K562 (cell line): ENCODE measurements around the gene APP. TPM values are rescaled to one million over a fixed set of nuclear protein-coding genes. Genes with fewer than 3 reads are reported as not detected.

Source experiments
- ATAC-seq: fragments of 200-7000 bp; cut with Tn5 transposase; 3 replicates; pipeline ENCODE4 v1.9.1; 2020; ENCODE audit warnings: moderate library complexity
- BruUV-seq: library from RNA; stranded (reverse); fragments of 400-500 nt; replicated peaks from 2 replicates; lab custom pipeline; 2021; lab: Mats Ljungman, UMichigan
- CTCF ChIA-PET: fragments of 300-600 bp; formaldehyde crosslinking; extraction: SDS; loops from one replicate; lab custom pipeline; 2021; ENCODE audit warnings: low intra/inter-chr PET ratio; lab: Yijun Ruan, JAX
- POLR2A ChIA-PET: fragments of 300-600, 350-650 bp; sonication (Branson Sonifier 250); formaldehyde crosslinking; extraction: SDS; loops from one replicate; lab custom pipeline; 2021; ENCODE audit warnings: antibody characterized with exemption, inconsistent platforms; lab: Yijun Ruan, JAX
- DNase-seq, 4 experiments: peaks; one replicate each; pipeline versions ENCODE4 v3.0.0 to v3.0.0-alpha.2; 2011 to 2018; ENCODE audit warnings: low spot score in 3 of 4, mixed read lengths in 3 of 4; ENCODE audit errors: extremely low read depth in 1 of 4
- FAIRE-seq: peaks from 2 replicates; lab custom pipeline; 2011; peaks lifted over from hg19 to GRCh38; lab: Jason Lieb, UNC
- H2AFZ ChIP-seq: 2 replicates; pipeline ENCODE4 v1.6.0; 2011; ENCODE audit warnings: low read depth, low read length, control low read depth, inconsistent platforms
- H3K27ac ChIP-seq: fragments of 200-600 bp; 3 replicates; pipeline ENCODE4 v1.8.0; 2011; ENCODE audit warnings: low read depth, mild to moderate bottlenecking, control low read depth, inconsistent platforms, low read length, moderate library complexity, mixed read lengths; ENCODE audit errors: extremely low read depth
- H3K27me3 ChIP-seq, 2 experiments: fragments of 300-600 bp in 1 of 2; 2 replicates in 1 of 2; 3 replicates in 1 of 2; pipeline versions ENCODE4 v1.6.0 to v1.8.0; 2011; ENCODE audit warnings: inconsistent platforms in 2 of 2, low read length in 2 of 2, mild to moderate bottlenecking in 1 of 2, mixed read lengths in 1 of 2, moderate library complexity in 1 of 2; ENCODE audit not compliant: control insufficient read depth in 2 of 2, insufficient read depth in 2 of 2
- H3K36me3 ChIP-seq: fragments of 300-600 bp; 3 replicates; pipeline ENCODE4 v1.8.0; 2011; ENCODE audit warnings: mild to moderate bottlenecking, low read length, inconsistent platforms; ENCODE audit not compliant: control insufficient read depth, insufficient read depth
- H3K4me1 ChIP-seq, 2 experiments: fragments of 200-600 bp in 1 of 2; replicated peaks in 1 of 2; 2 replicates in 1 of 2; 3 replicates in 1 of 2; pipeline versions ENCODE4 v1.5.1 to v1.8.0; 2011; ENCODE audit warnings: inconsistent platforms in 2 of 2, low read length in 2 of 2, mild to moderate bottlenecking in 1 of 2, mixed read lengths in 1 of 2, moderate library complexity in 1 of 2; ENCODE audit not compliant: control insufficient read depth in 2 of 2, insufficient read depth in 2 of 2
- H3K4me2 ChIP-seq: 2 replicates; pipeline ENCODE4 v1.6.1; 2011; ENCODE audit warnings: low read length, control low read depth, inconsistent platforms, mixed read lengths; ENCODE audit not compliant: insufficient read depth
- H3K4me3 ChIP-seq: fragments of 200-600 bp; sonication (generic), shearing (Covaris generic); 2 replicates; pipeline ENCODE4 v1.5.1; 2016; ENCODE audit warnings: control low read depth, inconsistent platforms
- H3K79me2 ChIP-seq: fragments of 200-600 bp; 3 replicates; pipeline ENCODE4 v1.8.0; 2011; ENCODE audit warnings: low read length, inconsistent platforms; ENCODE audit not compliant: control insufficient read depth, insufficient read depth
- H3K9ac ChIP-seq, 2 experiments: 2 replicates each; pipeline versions ENCODE4 v1.6.0 to v1.6.1; 2011; ENCODE audit warnings: low read depth in 2 of 2, low read length in 2 of 2, control low read depth in 1 of 2, inconsistent platforms in 1 of 2, mild to moderate bottlenecking in 1 of 2, mixed read lengths in 1 of 2; ENCODE audit not compliant: insufficient read depth in 1 of 2
- H3K9me1 ChIP-seq: one replicate; pipeline ENCODE4 v1.6.0; 2011; ENCODE audit warnings: inconsistent platforms, mild to moderate bottlenecking, low read length, moderate library complexity; ENCODE audit not compliant: control insufficient read depth, insufficient read depth
- H3K9me3 ChIP-seq: replicated peaks from 2 replicates; pipeline ENCODE4 v1.5.1; 2011; ENCODE audit warnings: low read depth, low read length, inconsistent platforms; ENCODE audit not compliant: control insufficient read depth, insufficient read depth
- H4K20me1 ChIP-seq: replicated peaks from 2 replicates; pipeline ENCODE4 v1.6.1; 2011; ENCODE audit warnings: low read length, inconsistent platforms, mixed read lengths; ENCODE audit not compliant: control insufficient read depth, insufficient read depth
- BRF1 ChIP-seq: IDR thresholded peaks from 3 replicates; pipeline ENCODE4 v1.6.1; 2011; ENCODE audit warnings: borderline replicate concordance, mild to moderate bottlenecking; ENCODE audit not compliant: insufficient read length; ENCODE audit errors: extremely low read depth
- CBX2 ChIP-seq: fragments of 200-600 bp; sonication (generic); IDR thresholded peaks from one replicate; pipeline ENCODE4 v1.6.1; 2012; ENCODE audit warnings: mild to moderate bottlenecking, low read length, inconsistent platforms; ENCODE audit not compliant: insufficient read depth, poor library complexity, severe bottlenecking
- CCNT2 ChIP-seq: IDR thresholded peaks from 2 replicates; pipeline ENCODE4 v1.6.1; 2011; ENCODE audit warnings: borderline replicate concordance, low read depth, mild to moderate bottlenecking, moderate library complexity, mixed read lengths, low read length; ENCODE audit not compliant: insufficient read length; ENCODE audit errors: extremely low read depth
- CHD1 ChIP-seq: fragments of 200-600 bp; sonication (generic); IDR thresholded peaks from one replicate; pipeline ENCODE4 v1.6.1; 2012; ENCODE audit warnings: mild to moderate bottlenecking, moderate library complexity, low read length, inconsistent platforms
- EP400 ChIP-seq: fragments of 450-650 bp; IDR thresholded peaks from 2 replicates; pipeline ENCODE4 v1.6.1; 2017; ENCODE audit warnings: antibody characterized with exemption, mild to moderate bottlenecking, moderate library complexity
- FOS ChIP-seq: IDR thresholded peaks from 3 replicates; pipeline ENCODE4 v1.6.1; 2011; ENCODE audit not compliant: insufficient read length; ENCODE audit errors: extremely low read depth
- GTF2B ChIP-seq: IDR thresholded peaks from 2 replicates; pipeline ENCODE4 v1.6.1; 2011; ENCODE audit not compliant: insufficient read length; ENCODE audit errors: extremely low read depth
- NBN ChIP-seq: fragments of 450-650 bp; IDR thresholded peaks from 2 replicates; pipeline ENCODE4 v1.6.1; 2016; ENCODE audit warnings: low read depth, mild to moderate bottlenecking
- NONO ChIP-seq, 2 experiments: fragments of 200-400 bp in 1 of 2; fragments of 450-650 bp in 1 of 2; formaldehyde crosslinking in 1 of 2; IDR thresholded peaks; 2 replicates each; pipeline ENCODE4 v1.6.1; 2017; ENCODE audit warnings: low read depth in 2 of 2, mild to moderate bottlenecking in 2 of 2, moderate library complexity in 2 of 2, low read length in 1 of 2
- NR2C1 ChIP-seq, 2 experiments: fragments of 450-650 bp; IDR thresholded peaks; 2 replicates each; pipeline ENCODE4 v1.6.1; 2017; ENCODE audit warnings: mild to moderate bottlenecking in 2 of 2, antibody characterized with exemption in 1 of 2, inconsistent platforms in 1 of 2, missing compliant biosample characterization in 1 of 2, missing genetic modification characterization in 1 of 2
- PRMT5 ChIP-seq: sonication (generic); formaldehyde crosslinking; IDR thresholded peaks from 2 replicates; pipeline ENCODE4 v1.5.0; 2020; ENCODE audit warnings: missing genetic modification reagents
- SMAD4 ChIP-seq: fragments of 250-450 bp; sonication (Bioruptor Pico); conservative IDR thresholded peaks from 2 replicates; pipeline ENCODE4 v1.8.0; 2021; ENCODE audit warnings: inconsistent platforms, mild to moderate bottlenecking, moderate library complexity
- TEAD2 ChIP-seq: fragments of 450-650 bp; IDR thresholded peaks from 2 replicates; pipeline ENCODE4 v1.6.1; 2016; ENCODE audit warnings: missing genetic modification characterization, control low read depth, missing compliant biosample characterization
- ZNF75A ChIP-seq: fragments of 450-650 bp; formaldehyde crosslinking; IDR thresholded peaks from 2 replicates; pipeline ENCODE4 v1.4.0; 2020; ENCODE audit warnings: mild to moderate bottlenecking
- ZNF785 ChIP-seq: fragments of 250-450 bp; sonication (Bioruptor Pico); IDR thresholded peaks from 2 replicates; pipeline ENCODE4 v1.4.0; 2020; ENCODE audit warnings: mild to moderate bottlenecking
- ZZZ3 ChIP-seq: fragments of 450-650 bp; IDR thresholded peaks from 2 replicates; pipeline ENCODE4 v1.6.1; 2016; ENCODE audit warnings: antibody characterized with exemption, mild to moderate bottlenecking, moderate library complexity
- WGBS: fragments of 100-300 bp; shearing (Covaris generic); methylation state at CpG from one replicate; pipeline ENCODE4 v1.1.6; 2016; ENCODE audit warnings: low coverage, mixed read lengths; ENCODE audit not compliant: insufficient coverage; ENCODE audit errors: missing lambda C conversion rate; 5-methylcytosine and 5-hydroxymethylcytosine counted together
- in situ Hi-C: fragments of 300-500 bp; cut with MboI; formaldehyde crosslinking; loops from 4 replicates; pipeline ENCODE4 v1.15.0; 2018; ENCODE audit warnings: inconsistent platforms, mixed read lengths
- intact Hi-C: fragments of 100-400 bp; cut with micrococcal nuclease; formaldehyde crosslinking; loops from 2 replicates; pipeline ENCODE4 v1.14.2; 2022
- polyA plus RNA-seq, 8 experiments: library from polyadenylated mRNA; depleted of rRNA in 4 of 8; stranded (reverse) in 5 of 8; unstranded in 3 of 8; fragments of >200 nt; fragmentation: Nextera tagmentation in 2 of 8; fragmentation: Illumina TruSeq in 1 of 8; extraction: Ambion mirVana in 2 of 8; extraction: Trizol in 1 of 8; gene quantifications; 2 replicates each; pipeline versions ENCODE4 v1.2.1 to v1.2.3, GENCODE V29; 2011 to 2014; ENCODE audit warnings: inconsistent platforms in 1 of 8, missing spikeins in 1 of 8
- total RNA-seq, 7 experiments: library from RNA; depleted of rRNA in 6 of 7; stranded (reverse); fragments of >200 nt in 6 of 7; fragmentation: Illumina TruSeq in 2 of 7; extraction: Trizol in 2 of 7; gene quantifications; 2 replicates each; pipeline versions ENCODE4 v1.2.1 to v1.2.3, GENCODE V29; 2011 to 2021; ENCODE audit warnings: low replicate concordance in 1 of 7
- TF ChIP-seq, protein P1 (sequence below): fragments of 450-650 bp; IDR thresholded peaks from 2 replicates; pipeline ENCODE4 v1.6.1; 2014; ENCODE audit warnings: low read depth, mild to moderate bottlenecking, moderate library complexity, borderline replicate concordance
- TF ChIP-seq, protein P2 (sequence below): fragments of 250-450 bp; sonication (Bioruptor Pico); IDR thresholded peaks from 2 replicates; pipeline ENCODE4 v1.9.0; 2021; ENCODE audit warnings: mild to moderate bottlenecking, inconsistent platforms

The APP gene
- total and polyA plus RNA-seq, 9 of the 15 experiments (the other 6 are each of a cell fraction or from before 2014, with no cell fraction given) = 0.01 to 1.5 (median 0.16) TPM; not detected in 5

DNA sequence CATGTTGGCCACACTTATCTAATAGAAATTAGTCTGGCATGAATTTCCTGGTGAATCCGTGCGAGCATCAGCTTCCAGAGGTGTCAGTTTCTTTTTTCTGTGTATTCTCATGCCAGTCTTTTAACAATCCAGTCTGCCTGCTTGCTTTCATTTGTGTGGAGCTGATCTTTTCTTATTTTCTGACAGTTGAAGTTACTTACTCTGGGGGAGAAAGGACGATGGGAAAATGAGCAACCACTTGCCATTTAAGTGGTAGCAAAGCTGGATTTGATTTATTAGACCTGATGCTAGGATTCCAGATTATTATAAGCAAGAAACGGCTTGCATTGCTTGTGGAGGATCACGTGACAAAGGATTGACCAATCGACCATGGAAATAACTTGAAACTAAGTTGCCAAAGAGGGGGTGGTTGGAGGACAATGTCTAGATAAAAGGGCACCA is 24.3 kb upstream of the APP start (continued):
- TF ChIP-seq, protein P1, sequence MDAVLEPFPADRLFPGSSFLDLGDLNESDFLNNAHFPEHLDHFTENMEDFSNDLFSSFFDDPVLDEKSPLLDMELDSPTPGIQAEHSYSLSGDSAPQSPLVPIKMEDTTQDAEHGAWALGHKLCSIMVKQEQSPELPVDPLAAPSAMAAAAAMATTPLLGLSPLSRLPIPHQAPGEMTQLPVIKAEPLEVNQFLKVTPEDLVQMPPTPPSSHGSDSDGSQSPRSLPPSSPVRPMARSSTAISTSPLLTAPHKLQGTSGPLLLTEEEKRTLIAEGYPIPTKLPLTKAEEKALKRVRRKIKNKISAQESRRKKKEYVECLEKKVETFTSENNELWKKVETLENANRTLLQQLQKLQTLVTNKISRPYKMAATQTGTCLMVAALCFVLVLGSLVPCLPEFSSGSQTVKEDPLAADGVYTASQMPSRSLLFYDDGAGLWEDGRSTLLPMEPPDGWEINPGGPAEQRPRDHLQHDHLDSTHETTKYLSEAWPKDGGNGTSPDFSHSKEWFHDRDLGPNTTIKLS = no peak

GRCh38 chr21:26194326-26194725 is 23.8 kb upstream of the APP start:
- WGBS = 0% methylated on average over 3 of the region's 3 CpGs
- intact Hi-C loops (no loop called here), in situ Hi-C loops (no loop called here)
- ATAC-seq (no peak), FAIRE-seq (no peak), DNase-seq (no peak)
- POLR2A ChIA-PET = no interaction called here
- Histone ChIP-seq H3K4me2 (no peak overlapping the region), H3K4me3 (no peak overlapping the region), H2AFZ (no peak overlapping the region), H3K9me1 (no peaks in the 10 kb centered on the region), H3K79me2 (no peaks in the 10 kb centered on the region), H3K36me3 (no peaks in the 10 kb centered on the region), H4K20me1 (no peaks in the 10 kb centered on the region), H3K4me1 (no peaks in the 10 kb centered on the region), H3K27me3 (no peaks in the 10 kb centered on the region), H3K9me3 (no peaks in the 10 kb centered on the region), H3K9ac (no peak overlapping the region), H3K27ac (no peak overlapping the region)
- no TSS peak for BruUV-seq
- CTCF ChIA-PET = no interaction called here
- no peak for TF ChIP-seq NBN
- TF ChIP-seq SMAD4 = no peak
- no peak for TF ChIP-seq CCNT2
- TF ChIP-seq ZNF785 (CRISPR knock-in tag) = no peak
- TF ChIP-seq PRMT5 (CRISPR knock-in tag) = no peak
- TF ChIP-seq TEAD2 (tag) = no peak
- no peak for TF ChIP-seq CHD1
- TF ChIP-seq CBX2 = no peak
- no peak for TF ChIP-seq ZNF75A (CRISPR knock-in tag)
- TF ChIP-seq BRF1 = no peak
- TF ChIP-seq NONO (IDR thresholded peaks at IDR 0.05; ENCODE audit: low read depth in 2 of 2, low read length in 1 of 2) = no peak
- no peak for TF ChIP-seq NR2C1 (IDR thresholded peaks at IDR 0.05)
- TF ChIP-seq NR2C1 (tag; IDR thresholded peaks at IDR 0.05) = no peak
- no peak for TF ChIP-seq EP400
- TF ChIP-seq, protein P2, sequence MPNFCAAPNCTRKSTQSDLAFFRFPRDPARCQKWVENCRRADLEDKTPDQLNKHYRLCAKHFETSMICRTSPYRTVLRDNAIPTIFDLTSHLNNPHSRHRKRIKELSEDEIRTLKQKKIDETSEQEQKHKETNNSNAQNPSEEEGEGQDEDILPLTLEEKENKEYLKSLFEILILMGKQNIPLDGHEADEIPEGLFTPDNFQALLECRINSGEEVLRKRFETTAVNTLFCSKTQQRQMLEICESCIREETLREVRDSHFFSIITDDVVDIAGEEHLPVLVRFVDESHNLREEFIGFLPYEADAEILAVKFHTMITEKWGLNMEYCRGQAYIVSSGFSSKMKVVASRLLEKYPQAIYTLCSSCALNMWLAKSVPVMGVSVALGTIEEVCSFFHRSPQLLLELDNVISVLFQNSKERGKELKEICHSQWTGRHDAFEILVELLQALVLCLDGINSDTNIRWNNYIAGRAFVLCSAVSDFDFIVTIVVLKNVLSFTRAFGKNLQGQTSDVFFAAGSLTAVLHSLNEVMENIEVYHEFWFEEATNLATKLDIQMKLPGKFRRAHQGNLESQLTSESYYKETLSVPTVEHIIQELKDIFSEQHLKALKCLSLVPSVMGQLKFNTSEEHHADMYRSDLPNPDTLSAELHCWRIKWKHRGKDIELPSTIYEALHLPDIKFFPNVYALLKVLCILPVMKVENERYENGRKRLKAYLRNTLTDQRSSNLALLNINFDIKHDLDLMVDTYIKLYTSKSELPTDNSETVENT = no peak
- no peak for TF ChIP-seq ZZZ3
- no peak for TF ChIP-seq GTF2B
- no peak for TF ChIP-seq FOS
